Mesenchymal stem cell (in vitro differentiated cells and primary cell): ENCODE data around the gene PI4KA.

Source experiments
- DNase-seq: peaks from one replicate; pipeline ENCODE4 v3.0.0-alpha.2; 2013
- H2AFZ ChIP-seq: one replicate; pipeline ENCODE4 v1.6.1; 2013; ENCODE audit warnings: low read depth, mild to moderate bottlenecking, control low read depth, inconsistent platforms, low read length, moderate library complexity
- H2AK5ac ChIP-seq: 2 replicates; pipeline ENCODE4 v1.6.1; 2013; ENCODE audit warnings: low read length, moderate library complexity, mild to moderate bottlenecking, inconsistent platforms; ENCODE audit not compliant: severe bottlenecking
- H2BK120ac ChIP-seq: one replicate; pipeline ENCODE4 v1.6.1; 2013; ENCODE audit warnings: low read depth, mild to moderate bottlenecking, inconsistent platforms, low read length, moderate library complexity
- H2BK12ac ChIP-seq, 2 experiments: one replicate each; pipeline ENCODE4 v1.6.1; 2013; ENCODE audit warnings: inconsistent platforms in 2 of 2, low read length in 2 of 2, mild to moderate bottlenecking in 2 of 2, moderate library complexity in 2 of 2, control low read depth in 1 of 2
- H2BK15ac ChIP-seq: one replicate; pipeline ENCODE4 v1.6.1; 2013; ENCODE audit warnings: mild to moderate bottlenecking, low read depth, inconsistent platforms; ENCODE audit not compliant: poor library complexity, severe bottlenecking
- H2BK5ac ChIP-seq: 2 replicates; pipeline ENCODE4 v1.6.1; 2013; ENCODE audit warnings: low read depth, mild to moderate bottlenecking, low read length, control low read depth, inconsistent platforms; ENCODE audit not compliant: poor library complexity, severe bottlenecking
- H3K14ac ChIP-seq, 2 experiments: one replicate each; pipeline ENCODE4 v1.6.1; 2013; ENCODE audit warnings: inconsistent platforms in 2 of 2, low read length in 2 of 2, control low read depth in 1 of 2, mild to moderate bottlenecking in 1 of 2, moderate library complexity in 1 of 2
- H3K18ac ChIP-seq, 2 experiments: one replicate each; pipeline ENCODE4 v1.6.1; 2013; ENCODE audit warnings: inconsistent platforms in 2 of 2, low read length in 2 of 2, control low read depth in 1 of 2, low read depth in 1 of 2, mild to moderate bottlenecking in 1 of 2
- H3K23ac ChIP-seq, 2 experiments: one replicate each; pipeline ENCODE4 v1.6.1; 2013; ENCODE audit warnings: inconsistent platforms in 2 of 2, low read length in 2 of 2, mild to moderate bottlenecking in 2 of 2, moderate library complexity in 2 of 2, control low read depth in 1 of 2
- H3K27ac ChIP-seq: 2 replicates; pipeline ENCODE4 v1.5.1; 2013; ENCODE audit warnings: mild to moderate bottlenecking, moderate library complexity, low read length, control low read depth, inconsistent platforms; ENCODE audit not compliant: poor library complexity, severe bottlenecking
- H3K27me3 ChIP-seq, 2 experiments: 2 replicates each; pipeline versions ENCODE4 v1.6.1 to v1.7.0; 2013; ENCODE audit warnings: low read length in 2 of 2, mild to moderate bottlenecking in 2 of 2, moderate library complexity in 2 of 2, control low read depth in 1 of 2, inconsistent platforms in 1 of 2; ENCODE audit not compliant: control insufficient read depth in 1 of 2, insufficient read depth in 1 of 2
- H3K36me3 ChIP-seq, 2 experiments: 2 replicates each; pipeline versions ENCODE4 v1.6.1 to v1.7.0; 2013; ENCODE audit warnings: low read length in 2 of 2, control low read depth in 1 of 2, inconsistent platforms in 1 of 2, low read depth in 1 of 2, mild to moderate bottlenecking in 1 of 2; ENCODE audit not compliant: insufficient read depth in 2 of 2, control insufficient read depth in 1 of 2
- H3K4ac ChIP-seq, 2 experiments: one replicate each; pipeline ENCODE4 v1.6.1; 2013; ENCODE audit warnings: inconsistent platforms in 2 of 2, low read length in 2 of 2, mild to moderate bottlenecking in 2 of 2, moderate library complexity in 2 of 2, control low read depth in 1 of 2, low read depth in 1 of 2
- H3K4me1 ChIP-seq: 2 replicates; pipeline ENCODE4 v1.6.1; 2013; ENCODE audit warnings: low read depth, low read length, control low read depth; ENCODE audit not compliant: control insufficient read depth, insufficient read depth
- H3K4me2 ChIP-seq: 2 replicates; pipeline ENCODE4 v1.6.1; 2013; ENCODE audit warnings: low read length, mild to moderate bottlenecking, inconsistent platforms; ENCODE audit not compliant: poor library complexity, severe bottlenecking
- H3K4me3 ChIP-seq, 2 experiments: 2 replicates each; pipeline versions ENCODE4 v1.5.1 to v1.7.0; 2013; ENCODE audit warnings: low read length in 2 of 2, mild to moderate bottlenecking in 2 of 2, control low read depth in 1 of 2, low read depth in 1 of 2; ENCODE audit not compliant: insufficient read depth in 1 of 2
- H3K79me1 ChIP-seq: replicated peaks from 2 replicates; pipeline ENCODE4 v1.6.1; 2013; ENCODE audit warnings: mild to moderate bottlenecking, control low read depth, low read length, inconsistent platforms; ENCODE audit not compliant: poor library complexity, severe bottlenecking
- H3K9ac ChIP-seq: 2 replicates; pipeline ENCODE4 v1.7.0; 2013; ENCODE audit warnings: mild to moderate bottlenecking, low read length, moderate library complexity
- H3K9me3 ChIP-seq: 2 replicates; pipeline ENCODE4 v1.7.0; 2013; ENCODE audit warnings: mild to moderate bottlenecking, low read length; ENCODE audit not compliant: control insufficient read depth
- H4K8ac ChIP-seq: one replicate; pipeline ENCODE4 v1.6.1; 2013; ENCODE audit warnings: inconsistent platforms, mild to moderate bottlenecking, low read length, moderate library complexity
- H4K91ac ChIP-seq: one replicate; pipeline ENCODE4 v1.6.1; 2013; ENCODE audit warnings: mild to moderate bottlenecking, low read length, inconsistent platforms
- WGBS: methylation state at CpG from one replicate; pipeline ENCODE4 v1.1.7; 2013; ENCODE audit warnings: mixed read lengths; 5-methylcytosine and 5-hydroxymethylcytosine counted together

Gene PI4KA

GRCh38 chr22:20811171-20811570 is 47.4 kb downstream of the PI4KA start:
- Histone ChIP-seq H3K27ac (no peak overlapping the region), H4K8ac (no peak overlapping the region), H3K27me3 (no peaks in the 10 kb centered on the region), H2AK5ac (peak overlapping the region; percentile 79), H2BK15ac (no peak overlapping the region), H3K4me2 (no peak overlapping the region), H2BK5ac (no peak overlapping the region), H2BK120ac (no peak overlapping the region), H3K4me3 (no peak overlapping the region), H4K91ac (no peak overlapping the region), H3K4me1 (peaks cover 9% of the 10 kb centered on the region), H3K79me1 (no peaks in the 10 kb centered on the region), H3K18ac (no peak overlapping the region), H3K9me3 (no peaks in the 10 kb centered on the region), H3K4ac (no peak overlapping the region), H2BK12ac (no peak overlapping the region), H3K23ac (no peak overlapping the region), H3K36me3 (peaks cover 21 to 73% of the 10 kb centered on the region in 2 experiments), H3K14ac (no peak overlapping the region), H3K9ac (no peak overlapping the region), H2AFZ (no peak overlapping the region)
- WGBS, result no CpG with 5 or more reads among the region's 1 CpG
- DNase-seq, result no peak

GRCh38 chr22:20810645-20811044 is 48.0 kb downstream of the PI4KA start:
- Histone ChIP-seq H3K18ac (no peak overlapping the region), H3K9ac (no peak overlapping the region), H3K9me3 (no peaks in the 10 kb centered on the region), H2BK120ac (no peak overlapping the region), H4K8ac (no peak overlapping the region), H2BK15ac (peak overlapping the region; percentile 46), H3K4me3 (no peak overlapping the region), H3K4ac (no peak overlapping the region), H3K27ac (no peak overlapping the region), H2AK5ac (no peak overlapping the region), H3K14ac (no peak overlapping the region), H3K27me3 (no peaks in the 10 kb centered on the region), H2BK12ac (no peak overlapping the region), H2BK5ac (no peak overlapping the region), H3K4me2 (no peak overlapping the region), H3K4me1 (peaks cover 11% of the 10 kb centered on the region), H3K36me3 (peaks cover 17 to 74% of the 10 kb centered on the region in 2 experiments), H3K79me1 (no peaks in the 10 kb centered on the region), H4K91ac (no peak overlapping the region), H3K23ac (no peak overlapping the region), H2AFZ (no peak overlapping the region)
- DNase-seq, result no peak
- WGBS, result 96% methylated on average over 9 of the region's 9 CpGs

- H3K27ac ChIP-seq, result no peak overlapping the region
- H3K4me1 ChIP-seq, result peaks cover 11% of the 10 kb centered on the region
- H2BK120ac ChIP-seq, result no peak overlapping the region
- no peaks in the 10 kb centered on the region for H3K9me3 ChIP-seq
- WGBS, result 91% methylated on average over 5 of the region's 6 CpGs
- DNase-seq, result no peak
- peaks cover under 1% of the 10 kb centered on the region for H3K79me1 ChIP-seq
- H2BK12ac ChIP-seq, result no peak overlapping the region
- H3K14ac ChIP-seq, result no peak overlapping the region
- no peak overlapping the region for H4K91ac ChIP-seq
- no peaks in the 10 kb centered on the region for H3K27me3 ChIP-seq
- H2BK5ac ChIP-seq, result no peak overlapping the region
- H3K4me3 ChIP-seq, result no peak overlapping the region
- H3K4me2 ChIP-seq, result no peak overlapping the region
- H2BK15ac ChIP-seq, result no peak overlapping the region
- no peak overlapping the region for H3K4ac ChIP-seq
- peaks cover 21 to 77% of the 10 kb centered on the region in 2 experiments for H3K36me3 ChIP-seq
- H3K9ac ChIP-seq, result no peak overlapping the region
- H2AK5ac ChIP-seq, result no peak overlapping the region
- no peak overlapping the region for H2AFZ ChIP-seq
- H3K18ac ChIP-seq, result no peak overlapping the region
- no peak overlapping the region for H4K8ac ChIP-seq
- H3K23ac ChIP-seq, result no peak overlapping the region
These were observed 48.9 kb downstream of the PI4KA start for GRCh38 chr22:20809538-20810185.

GRCh38 chr22:20808844-20809243 is 49.8 kb downstream of the PI4KA start:
- H2BK15ac ChIP-seq, result no peak overlapping the region
- no peaks in the 10 kb centered on the region for H3K27me3 ChIP-seq
- H2AFZ ChIP-seq, result no peak overlapping the region
- H3K4me1 ChIP-seq, result peaks cover 12% of the 10 kb centered on the region
- WGBS, result 77% methylated on average over 4 of the region's 4 CpGs
- no peak overlapping the region for H3K23ac ChIP-seq
- no peak overlapping the region for H2BK5ac ChIP-seq
- no peak overlapping the region for H3K14ac ChIP-seq
- no peak overlapping the region for H2BK120ac ChIP-seq
- no peak overlapping the region for H3K4me3 ChIP-seq
- H2BK12ac ChIP-seq, result no peak overlapping the region
- H2AK5ac ChIP-seq, result no peak overlapping the region
- no peak overlapping the region for H4K8ac ChIP-seq
- H3K18ac ChIP-seq, result no peak overlapping the region
- no peak overlapping the region for H3K4me2 ChIP-seq
- H3K4ac ChIP-seq, result no peak overlapping the region
- H3K79me1 ChIP-seq, result peaks cover 3% of the 10 kb centered on the region
- H3K9ac ChIP-seq, result no peak overlapping the region
- no peak for DNase-seq
- no peak overlapping the region for H4K91ac ChIP-seq
- H3K36me3 ChIP-seq, result peaks cover 28 to 79% of the 10 kb centered on the region in 2 experiments
- no peak overlapping the region for H3K27ac ChIP-seq
- H3K9me3 ChIP-seq, result no peaks in the 10 kb centered on the region
